Right lobe of liver (tissue), 6 donors: ENCODE data around the gene BOLA2B. TPM values are rescaled to one million over a fixed set of nuclear protein-coding genes. Genes with fewer than 3 reads are reported as not detected.
"Not testable (repeated sequence)": the region's sequence is repeated elsewhere in the genome, so short reads cannot be mapped to it uniquely, and the experiment has no call there.

Experiments used
- ATAC-seq, 4 donors: fragments of 200-7000 bp; cut with Tn5 transposase; one replicate each; pipeline ENCODE4 v1.9.1; 2020; ENCODE audit warnings: mild to moderate bottlenecking in 4 of 4, moderate library complexity in 4 of 4
- DNase-seq, 3 donors: peaks; one replicate each; pipeline ENCODE4 v3.0.0-alpha.2; 2020
- H3K27ac ChIP-seq, 3 donors: fragments of 200-600 bp; one replicate each; pipeline ENCODE4 v1.8.0; 2022
- H3K27me3 ChIP-seq, 2 donors: fragments of 200-600 bp; one replicate each; pipeline ENCODE4 v1.8.0; 2022
- H3K36me3 ChIP-seq, 4 donors: fragments of 200-600 bp; sonication (generic) in 1 of 4; one replicate each; pipeline versions ENCODE4 v1.5.1 to v1.8.0; 2017 to 2022; ENCODE audit warnings: control low read depth in 1 of 4
- H3K4me1 ChIP-seq, 4 donors: fragments of 200-600 bp; sonication (generic) in 1 of 4; one replicate each; pipeline versions ENCODE4 v1.5.1 to v1.8.0; 2017 to 2022; ENCODE audit warnings: control low read depth in 1 of 4
- H3K4me3 ChIP-seq, 3 donors: fragments of 200-600 bp; one replicate each; pipeline ENCODE4 v1.8.0; 2022
- H3K9me3 ChIP-seq, 4 donors: fragments of 200-600 bp; sonication (generic) in 1 of 4; one replicate each; pipeline versions ENCODE4 v1.5.1 to v1.8.0; 2017 to 2022; ENCODE audit warnings: control low read depth in 1 of 4
- WGBS: methylation state at CpG from one replicate; pipeline ENCODE4 v1.1.6; 2018; ENCODE audit warnings: low coverage, low lambda C conversion rate; ENCODE audit not compliant: insufficient coverage; ENCODE audit errors: missing lambda C conversion rate; 5-methylcytosine and 5-hydroxymethylcytosine counted together
- intact Hi-C, 2 donors: fragments of 100-400 bp; cut with DNase I; formaldehyde crosslinking; loops; one replicate each; pipeline versions ENCODE4 v1.11.2 to v1.14.1; 2022
- long read RNA-seq: library from polyadenylated mRNA; unstranded; transcript quantifications from one replicate; pipeline ENCODE4 v2.0.0, GENCODE V29; 2019
- total RNA-seq, 6 experiments: library from RNA; depleted of rRNA in 2 of 6; stranded (reverse); fragments of >200 nt in 2 of 6; fragmentation: NEBNext Ultra II Directional in 3 of 6; extraction: Animal tissue kit (Norgen Biotek cat#: 25700) in 3 of 6; gene quantifications; one replicate each; pipeline versions ENCODE4 v1.1.0 to v1.2.4, GENCODE V29; 2016 to 2023
- donor health status: DM: no; HTN: yes; CAD: no.
- donor health status: DM: no; HTN: no; CAD: no.
- donor health status: DM: no; HTN: no; CAD: no.
- donor health status: DM: no; HTN: yes; CAD: no.
- donor health status: DM: no; HTN: yes; CAD: no.

Gene BOLA2B
- total RNA-seq = 100 to 1,000 TPM in 1 of 6 experiments, 10 to 100 TPM in 5; 22.9 to 139 (median 25.6) TPM
- long read RNA-seq, transcript BOLA2B-201 (3 exons, 1,012 nt) = major isoform, 8 of 8 reads
- long read RNA-seq, partial matches to known transcripts = 0 of 8 reads
- long read RNA-seq, other reads (novel, unspliced or antisense) = 0 of 8 reads

- no CpG with 5 or more reads among the region's 34 CpGs for WGBS
- DNase-seq, H3K36me3 ChIP-seq, H3K9me3 ChIP-seq, intact Hi-C loops, H3K27me3 ChIP-seq, H3K4me1 ChIP-seq, H3K27ac ChIP-seq: not testable (repeated sequence)
- ATAC-seq = peak; percentile 89 to 93 (median 92)
- peak within 1 kb of the TSS in 2 of 3 donors; percentile 37 to 43 for H3K4me3 ChIP-seq
These were observed at the start of gene BOLA2B, which contains the start of gene SLX1A for GRCh38 chr16:30193615-30194014. BOLA2B (minus strand) TSS chr16:30193666; CDS start chr16:30193595, 71 bp downstream. SLX1A (plus strand) TSS chr16:30193875; CDS start chr16:30194085, 210 bp downstream.

GRCh38 chr16:30217082-30217481, 23.6 kb upstream of the BOLA2B start:
- DNase-seq = peak; percentile 2 to 41 (median 40)
- ATAC-seq = not testable (repeated sequence)
- 84% methylated on average over 3 of the region's 5 CpGs for WGBS

GRCh38 chr16:30211414-30211813, 17.9 kb upstream of the BOLA2B start:
- ATAC-seq = peak in 1 of 4 donors; percentile 29
- no CpG with 5 or more reads among the region's 4 CpGs for WGBS
- not testable (repeated sequence) for H3K27ac ChIP-seq

More at GRCh38 chr16:30217082-30217481, 23.6 kb upstream of the BOLA2B start:
- H3K27me3 ChIP-seq, H3K27ac ChIP-seq, H3K9me3 ChIP-seq, H3K4me3 ChIP-seq, H3K4me1 ChIP-seq, intact Hi-C loops, H3K36me3 ChIP-seq: not testable (repeated sequence)

GRCh38 chr16:30209032-30209431, 15.6 kb upstream of the BOLA2B start:
- ATAC-seq (peak; percentile 15 to 62 (median 46)), DNase-seq (peak in 2 of 3 donors; percentile 23 to 42)
- H3K4me3 ChIP-seq, H3K36me3 ChIP-seq, H3K4me1 ChIP-seq, H3K27ac ChIP-seq, H3K9me3 ChIP-seq, H3K27me3 ChIP-seq, intact Hi-C loops: not testable (repeated sequence)
- 27% methylated on average over 3 of the region's 6 CpGs for WGBS

More at GRCh38 chr16:30211414-30211813, 17.9 kb upstream of the BOLA2B start:
- H3K4me1 ChIP-seq, H3K9me3 ChIP-seq, DNase-seq, H3K4me3 ChIP-seq, H3K27me3 ChIP-seq, intact Hi-C loops, H3K36me3 ChIP-seq: not testable (repeated sequence)

GRCh38 chr16:30207063-30207704, 13.7 kb upstream of the BOLA2B start:
- DNase-seq = peak in 1 of 3 donors; percentile 29
- H3K9me3 ChIP-seq, H3K4me3 ChIP-seq, H3K27ac ChIP-seq, H3K4me1 ChIP-seq, intact Hi-C loops, H3K36me3 ChIP-seq, H3K27me3 ChIP-seq: not testable (repeated sequence)
- WGBS = 40% methylated on average over 2 of the region's 9 CpGs
- ATAC-seq = peak; percentile 18 to 57 (median 30)

- H3K9me3 ChIP-seq, H3K27me3 ChIP-seq, intact Hi-C loops, H3K27ac ChIP-seq, DNase-seq, H3K36me3 ChIP-seq, H3K4me1 ChIP-seq: not testable (repeated sequence)
- no CpG with 5 or more reads among the region's 33 CpGs for WGBS
- ATAC-seq = peak; percentile 6 to 35 (median 22)
- peak overlapping the region in 2 of 3 donors; percentile 36 to 50 for H3K4me3 ChIP-seq
These were observed 12.8 kb upstream of the BOLA2B start for GRCh38 chr16:30206252-30206651.

GRCh38 chr16:30205541-30206236, 12.2 kb upstream of the BOLA2B start:
- H3K36me3 ChIP-seq, H3K27ac ChIP-seq, H3K4me1 ChIP-seq, H3K9me3 ChIP-seq, intact Hi-C loops, H3K27me3 ChIP-seq: not testable (repeated sequence)
- peak overlapping the region in 2 of 3 donors; percentile 36 to 50 for H3K4me3 ChIP-seq
- WGBS = 6% methylated on average over 8 of the region's 52 CpGs
- ATAC-seq (peak; percentile 55 to 64 (median 60)), DNase-seq (peak; percentile 17 to 55 (median 40))

GRCh38 chr16:30199608-30200343, 6.3 kb upstream of the BOLA2B start:
- H3K4me3 ChIP-seq, DNase-seq, H3K27me3 ChIP-seq, H3K36me3 ChIP-seq, H3K27ac ChIP-seq, H3K4me1 ChIP-seq, H3K9me3 ChIP-seq, intact Hi-C loops: not testable (repeated sequence)
- WGBS = no CpG with 5 or more reads among the region's 15 CpGs
- ATAC-seq = peak; percentile 76 to 83 (median 83)

- intact Hi-C loops, H3K4me3 ChIP-seq, DNase-seq, H3K27ac ChIP-seq, H3K4me1 ChIP-seq, H3K9me3 ChIP-seq, H3K36me3 ChIP-seq, H3K27me3 ChIP-seq: not testable (repeated sequence)
- no CpG with 5 or more reads among the region's 3 CpGs for WGBS
- peak; percentile 5 to 31 (median 16) for ATAC-seq
These were observed 5.6 kb upstream of the BOLA2B start, which contains the start of gene SULT1A3 for GRCh38 chr16:30199049-30199448. SULT1A3 (plus strand) TSS chr16:30199255; CDS start chr16:30200729, 1,474 bp downstream.

GRCh38 chr16:30197001-30197400, 3.5 kb upstream of the BOLA2B start:
- H3K27ac ChIP-seq, intact Hi-C loops, H3K4me1 ChIP-seq, H3K4me3 ChIP-seq, H3K27me3 ChIP-seq, H3K36me3 ChIP-seq, H3K9me3 ChIP-seq, ATAC-seq: not testable (repeated sequence)
- peak in 1 of 3 donors; percentile 12 for DNase-seq
- 71% methylated on average over 1 of the region's 2 CpGs for WGBS
